ENCODE data around the gene RASD2. TPM values are rescaled to one million over a fixed set of nuclear protein-coding genes. Genes with fewer than 3 reads are reported as not detected.

RASD2 gene
- total and polyA plus RNA-seq, 4 donors, result 0.14 to 1.1 (median 0.44) TPM

GRCh38 chr22:35582861-35583670 is 42.4 kb downstream of the RASD2 start:
- peak; percentile 84 for TF ChIP-seq CTCF (IDR thresholded peaks at IDR 0.05; ENCODE audit: control extremely low read depth, extremely low read depth)
- no peak overlapping the region for H3K27ac ChIP-seq (ENCODE audit: low read depth in 1 of 2, low read length in 1 of 2)
- WGBS, 2 donors, result 26 to 31% methylated on average over 13 of the region's 13 CpGs
- no peaks in the 10 kb centered on the region for H3K27me3 ChIP-seq (ENCODE audit: control insufficient read depth in 3 of 3, insufficient read depth in 3 of 3, low read length in 2 of 3)
- H3K4me3 ChIP-seq, result no peak overlapping the region
- H3K9ac ChIP-seq (ENCODE audit: insufficient read depth in 1 of 2, low read length in 2 of 2), result no peak overlapping the region
- ATAC-seq (ENCODE audit: insufficient read depth, low FRiP score) (no peak), DNase-seq (peak; percentile 59 to 75 (median 60))
- peaks cover 0 to 5% (median 0%) of the 10 kb centered on the region in 5 donors for H3K4me1 ChIP-seq (ENCODE audit: control insufficient read depth in 5 of 5, insufficient read depth in 5 of 5, low read length in 5 of 5)
- H3K9me3 ChIP-seq (ENCODE audit: control insufficient read depth in 4 of 4, insufficient read depth in 3 of 4, low read length in 3 of 4), result no peaks in the 10 kb centered on the region
- no peaks in the 10 kb centered on the region for H3K36me3 ChIP-seq (ENCODE audit: control insufficient read depth in 4 of 4, insufficient read depth in 4 of 4, low read length in 4 of 4)

- Histone ChIP-seq H3K4me3 (no peak overlapping the region), H3K36me3 (ENCODE audit: control insufficient read depth in 4 of 4, insufficient read depth in 4 of 4, low read length in 4 of 4) (no peaks in the 10 kb centered on the region), H3K9ac (ENCODE audit: insufficient read depth in 1 of 2, low read length in 2 of 2) (no peak overlapping the region), H3K27ac (ENCODE audit: low read depth in 1 of 2, low read length in 1 of 2) (peak overlapping the region in 1 of 2 donors; percentile 14), H3K4me1 (ENCODE audit: control insufficient read depth in 5 of 5, insufficient read depth in 5 of 5, low read length in 5 of 5) (peaks cover 0 to 5% (median 2%) of the 10 kb centered on the region in 5 donors), H3K27me3 (ENCODE audit: control insufficient read depth in 3 of 3, insufficient read depth in 3 of 3, low read length in 2 of 3) (no peaks in the 10 kb centered on the region), H3K9me3 (ENCODE audit: control insufficient read depth in 4 of 4, insufficient read depth in 3 of 4, low read length in 3 of 4) (no peaks in the 10 kb centered on the region)
- no peak for TF ChIP-seq CTCF (IDR thresholded peaks at IDR 0.05; ENCODE audit: control extremely low read depth, extremely low read depth)
- no peak for ATAC-seq (ENCODE audit: insufficient read depth, low FRiP score)
- no peak for DNase-seq
Measured at GRCh38 chr22:35586771-35587170, 46.1 kb downstream of the RASD2 start.

DNA sequence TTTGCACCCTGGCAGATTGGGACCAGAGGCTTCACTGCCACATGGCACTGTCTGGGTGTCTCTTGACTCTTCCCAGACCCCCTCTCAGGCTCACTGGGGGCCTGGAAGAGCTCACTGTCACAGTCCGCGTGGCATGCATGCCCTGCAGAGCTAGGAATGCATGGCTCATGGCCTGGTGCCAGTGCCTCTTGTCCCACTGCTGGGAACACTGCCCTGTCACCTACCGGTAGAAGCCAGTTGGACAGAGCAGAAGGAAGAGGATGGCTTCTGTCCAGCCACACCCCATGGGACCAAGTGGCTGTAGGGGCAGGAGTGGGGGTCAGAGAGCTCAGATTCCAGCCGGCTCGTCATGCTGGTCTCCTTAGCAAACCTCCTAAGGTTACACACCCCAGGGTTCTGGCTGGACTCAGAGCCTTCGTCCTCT is 46.8 kb downstream of the RASD2 start:
- H3K9ac ChIP-seq (ENCODE audit: insufficient read depth in 1 of 2, low read length in 2 of 2), result no peak overlapping the region
- H3K4me1 ChIP-seq (ENCODE audit: control insufficient read depth in 5 of 5, insufficient read depth in 5 of 5, low read length in 5 of 5), result peaks cover 0 to 5% (median 2%) of the 10 kb centered on the region in 5 donors
- DNase-seq, result peak; percentile 30 to 55 (median 42)
- H3K27ac ChIP-seq (ENCODE audit: low read depth in 1 of 2, low read length in 1 of 2), result peak overlapping the region; percentile 31 to 74
- no peak overlapping the region for H3K4me3 ChIP-seq
- no peaks in the 10 kb centered on the region for H3K36me3 ChIP-seq (ENCODE audit: control insufficient read depth in 4 of 4, insufficient read depth in 4 of 4, low read length in 4 of 4)
- ATAC-seq (ENCODE audit: insufficient read depth, low FRiP score), result peak; percentile 51
- no peak for TF ChIP-seq CTCF (IDR thresholded peaks at IDR 0.05; ENCODE audit: control extremely low read depth, extremely low read depth)
- H3K9me3 ChIP-seq (ENCODE audit: control insufficient read depth in 4 of 4, insufficient read depth in 3 of 4, low read length in 3 of 4), result no peaks in the 10 kb centered on the region
- H3K27me3 ChIP-seq (ENCODE audit: control insufficient read depth in 3 of 3, insufficient read depth in 3 of 3, low read length in 2 of 3), result no peaks in the 10 kb centered on the region
- WGBS, 2 donors, result 63 to 78% methylated on average over 6 of the region's 6 CpGs
